Kasumi-1 (cell line): ENCODE data around the gene KMT2B.

Experiments
- DNase-seq, 2 experiments: peaks; one replicate each; lab custom pipeline; 2025; lab: John Stamatoyannopoulos, UW

KMT2B gene

DNA sequence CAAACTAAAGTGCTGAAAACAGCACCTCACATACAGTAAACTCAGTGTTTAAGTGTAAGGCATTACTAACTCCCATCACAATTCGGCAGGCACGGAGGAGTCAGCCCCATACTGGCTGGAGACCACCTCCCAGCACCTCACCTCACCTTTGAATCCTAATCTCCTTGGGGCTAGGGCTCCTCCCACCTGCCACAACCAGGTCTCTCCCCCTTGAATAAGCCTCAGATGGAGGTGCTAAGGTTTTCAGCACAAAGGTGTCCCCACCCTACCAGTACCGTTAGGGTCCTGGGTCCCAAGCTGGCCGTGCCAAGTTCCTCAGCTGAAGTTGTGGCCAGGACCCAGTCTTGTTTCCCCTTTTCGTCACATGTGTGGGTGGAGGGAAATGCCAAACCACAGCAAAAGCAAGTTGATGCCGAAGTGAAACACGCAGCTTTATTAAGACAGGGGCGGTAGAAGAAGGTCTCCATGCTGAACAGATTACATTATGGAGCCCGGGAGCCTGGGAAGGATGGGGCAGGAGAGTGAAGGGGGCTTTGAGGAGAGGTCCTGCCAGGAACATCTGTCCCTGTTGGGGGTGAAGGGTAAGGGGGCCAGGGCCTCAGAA is 24.4 kb downstream of the KMT2B start, which contains the start of gene IGFLR1:
TSS of gene IGFLR1 (minus strand) at position 332 of the 604 bp plus-strand sequence. CDS start 1,272 bp downstream, outside the sequence.
- peak; percentile 61 to 66 for DNase-seq

DNA sequence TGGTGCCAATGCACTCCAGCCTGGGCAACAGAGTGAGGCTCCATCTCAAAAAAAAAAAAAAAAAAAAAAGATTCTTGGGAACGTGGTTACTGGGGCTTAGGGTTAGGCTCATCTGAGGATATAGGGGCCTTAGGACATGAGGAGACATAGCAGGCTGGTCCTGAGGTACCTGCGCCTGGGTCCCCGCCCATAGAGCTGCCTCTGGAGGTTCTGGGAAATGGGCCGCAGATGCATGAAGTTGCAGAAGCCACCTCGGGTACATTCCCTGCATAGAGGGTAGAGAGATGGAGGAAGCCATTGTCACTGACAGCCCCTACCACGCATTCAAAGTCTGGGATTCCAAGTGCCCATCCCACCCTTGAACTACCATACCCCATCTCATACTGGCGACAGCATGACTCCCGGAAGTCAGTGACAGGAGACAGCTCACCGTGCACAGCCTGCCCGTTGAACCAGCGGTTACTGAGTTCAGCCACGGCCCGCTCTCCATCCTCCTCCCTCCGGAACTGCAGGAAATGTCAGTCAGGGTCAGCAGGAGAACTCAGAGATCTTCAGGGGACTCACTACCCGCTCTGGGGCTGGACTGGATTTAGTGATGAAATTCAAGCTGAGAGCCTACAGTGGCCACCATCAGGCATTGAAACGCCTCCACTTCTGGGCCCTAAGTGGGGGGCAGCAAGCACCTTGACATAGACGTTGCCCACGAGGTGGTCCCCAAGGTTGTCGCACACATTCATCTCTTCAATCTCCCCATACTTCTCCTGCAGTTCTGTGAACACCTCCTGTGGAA is 26.0 kb downstream of the KMT2B start:
- DNase-seq, result no peak

DNA sequence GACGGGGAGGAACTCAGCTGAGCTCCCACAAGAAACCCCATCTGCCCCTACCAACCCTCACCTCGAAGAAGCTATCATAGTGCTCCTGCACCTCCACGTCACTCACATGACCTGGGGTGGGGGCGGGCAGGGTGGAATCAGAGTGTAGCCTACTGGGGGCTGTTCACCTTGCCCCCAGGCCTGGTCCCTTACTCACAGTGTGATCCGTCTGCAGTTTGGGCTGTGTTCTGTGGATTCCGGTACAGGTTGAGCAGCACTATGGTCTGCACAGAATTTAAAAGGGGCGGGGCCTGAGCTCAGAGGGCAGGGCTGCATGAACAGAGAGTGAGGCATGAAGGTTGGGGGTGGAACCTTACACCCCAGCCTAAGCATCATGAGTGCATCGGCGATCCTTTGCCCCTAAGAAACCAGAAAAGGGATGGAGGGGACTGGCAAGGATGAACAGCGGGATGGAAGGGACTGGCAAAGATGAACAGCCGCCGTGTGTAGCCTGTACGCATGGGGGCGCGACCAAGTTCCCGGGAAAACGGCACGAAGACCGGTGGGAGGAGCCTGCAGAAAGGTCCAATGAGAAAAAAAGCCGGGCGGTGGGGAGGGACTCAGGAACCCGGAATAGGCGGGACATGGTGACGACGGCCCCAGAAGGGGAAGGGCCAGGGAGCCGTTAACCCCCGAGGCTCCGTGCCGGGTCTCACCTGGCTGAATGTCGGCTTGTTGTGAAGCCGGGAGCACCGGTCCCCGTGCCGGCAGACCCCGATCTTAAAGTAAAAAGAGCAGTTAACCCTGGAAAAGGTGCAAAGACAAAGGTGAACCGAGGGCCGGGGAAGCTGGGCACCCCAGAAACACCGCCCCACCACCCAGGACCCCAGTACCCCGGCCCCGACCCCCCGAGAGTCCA is 26.9 kb downstream of the KMT2B start:
- peak; percentile 96 for DNase-seq

DNA sequence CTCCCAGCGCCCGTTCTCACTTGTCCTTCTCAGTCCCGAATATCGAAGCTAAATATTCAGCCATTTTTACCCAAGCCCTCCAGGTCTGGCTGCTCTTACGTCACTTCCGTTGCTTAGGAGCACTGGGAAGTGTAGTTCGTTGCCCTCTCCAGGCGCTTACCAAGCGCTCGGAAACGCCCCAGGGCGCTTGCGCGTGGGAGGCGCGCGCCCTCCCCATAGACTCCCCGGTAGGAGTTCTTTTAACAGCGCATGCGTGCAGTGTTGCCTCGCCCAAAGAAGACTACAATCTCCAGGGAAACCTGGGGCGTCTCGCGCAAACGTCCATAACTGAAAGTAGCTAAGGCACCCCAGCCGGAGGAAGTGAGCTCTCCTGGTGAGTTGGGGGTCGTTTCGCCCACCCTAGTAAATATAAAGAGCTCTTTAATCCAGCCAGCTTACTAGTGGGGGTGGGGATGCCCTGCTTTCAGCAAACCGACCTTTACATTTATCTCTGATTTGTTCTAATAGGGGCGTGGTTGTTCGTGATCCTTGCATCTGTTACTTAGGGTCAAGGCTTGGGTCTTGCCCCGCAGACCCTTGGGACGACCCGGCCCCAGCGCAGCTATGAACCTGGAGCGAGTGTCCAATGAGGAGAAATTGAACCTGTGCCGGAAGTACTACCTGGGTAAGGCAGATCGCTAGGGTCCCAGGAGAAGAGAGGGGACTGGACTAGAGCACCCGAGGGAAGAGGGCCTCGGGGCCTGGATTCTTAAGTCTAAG is 27.7 kb downstream of the KMT2B start, which contains the start of the genes PSENEN and U2AF1L4:
TSS of gene PSENEN (plus strand) at position 324 of the 759 bp plus-strand sequence. CDS start at position 604, 280 bp downstream.
TSS of gene U2AF1L4 (minus strand) at position 91 of the 759 bp plus-strand sequence. CDS start at position 64, 27 bp downstream.
- DNase-seq, result peak; percentile 97 to 98

DNA sequence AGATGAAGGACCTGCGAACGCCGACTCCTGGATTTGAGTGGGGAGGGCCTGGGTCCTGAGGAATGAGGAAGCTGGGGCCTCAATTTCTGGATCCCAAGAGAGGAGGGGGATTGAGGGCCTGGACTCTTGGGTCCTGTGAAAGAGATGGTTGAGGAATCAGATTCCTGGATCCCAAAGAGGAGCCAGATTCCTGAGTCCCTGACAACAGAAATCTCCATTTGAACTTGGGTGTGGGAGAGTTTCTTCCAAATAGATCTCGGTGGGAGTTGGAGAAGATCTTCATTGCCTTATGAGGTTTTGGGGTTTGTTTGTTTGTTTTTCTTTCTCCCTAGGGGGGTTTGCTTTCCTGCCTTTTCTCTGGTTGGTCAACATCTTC is 28.3 kb downstream of the KMT2B start:
- no peak for DNase-seq

DNA sequence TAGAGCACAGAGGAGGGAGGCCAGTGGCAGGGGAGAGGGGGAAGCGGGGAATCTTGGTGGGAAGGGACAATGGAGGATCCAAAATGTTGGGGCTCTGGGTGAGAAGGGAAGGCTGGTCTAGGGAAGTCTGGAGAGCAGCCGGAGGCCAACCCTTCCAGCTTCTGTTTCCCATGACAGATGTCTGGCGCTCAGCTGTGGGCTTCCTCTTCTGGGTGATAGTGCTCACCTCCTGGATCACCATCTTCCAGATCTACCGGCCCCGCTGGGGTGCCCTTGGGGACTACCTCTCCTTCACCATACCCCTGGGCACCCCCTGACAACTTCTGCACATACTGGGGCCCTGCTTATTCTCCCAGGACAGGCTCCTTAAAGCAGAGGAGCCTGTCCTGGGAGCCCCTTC is 28.7 kb downstream of the KMT2B start:
- DNase-seq, result no peak

DNA sequence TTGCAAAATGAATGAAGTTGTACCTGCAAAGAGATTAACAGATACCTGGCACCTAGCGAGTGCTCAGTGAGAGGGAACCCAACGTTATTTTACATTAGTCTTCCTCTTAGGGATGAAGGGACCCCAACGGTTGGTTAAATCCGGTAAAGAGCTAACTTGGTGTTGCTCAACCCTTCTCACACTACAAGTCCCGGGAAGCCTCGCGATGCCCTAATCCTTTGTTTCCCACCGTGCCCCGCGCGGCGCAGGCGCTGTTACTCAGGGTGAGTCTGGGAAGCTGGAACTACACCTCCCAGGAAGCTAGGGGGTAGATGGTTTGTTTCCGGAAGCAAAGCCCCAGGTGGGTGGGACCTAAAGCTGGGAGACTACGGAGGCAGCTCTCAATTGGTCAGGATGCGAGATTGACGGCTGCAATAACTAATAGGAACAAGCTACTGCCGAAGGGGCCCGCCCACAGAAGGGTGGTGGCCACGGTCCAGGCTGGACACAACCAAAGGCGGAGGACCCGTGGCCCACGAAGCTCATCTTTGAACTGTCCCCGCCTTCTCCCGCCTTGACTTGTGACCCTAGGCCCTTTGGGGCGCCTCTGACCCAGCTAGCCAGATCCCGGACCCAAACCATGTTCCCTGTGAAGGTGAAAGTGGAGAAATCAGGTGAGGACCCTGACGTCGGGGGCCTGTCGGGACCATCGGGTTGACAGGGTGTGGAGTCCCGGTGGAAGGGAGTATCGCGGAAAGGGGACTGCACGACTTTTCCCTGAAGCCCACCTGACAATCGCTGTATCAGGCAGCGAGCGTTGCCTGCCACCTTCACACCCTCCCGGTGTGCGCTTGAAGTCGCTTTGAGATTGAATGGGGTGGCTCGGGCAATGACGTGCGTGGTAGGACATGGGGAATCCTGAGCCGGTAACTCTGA is 30.6 kb downstream of the KMT2B start, which contains the start of gene LIN37:
TSS of gene LIN37 (plus strand) at position 471 of the 915 bp plus-strand sequence. CDS start at position 620, 149 bp downstream.
- peak; percentile 99 for DNase-seq

DNA sequence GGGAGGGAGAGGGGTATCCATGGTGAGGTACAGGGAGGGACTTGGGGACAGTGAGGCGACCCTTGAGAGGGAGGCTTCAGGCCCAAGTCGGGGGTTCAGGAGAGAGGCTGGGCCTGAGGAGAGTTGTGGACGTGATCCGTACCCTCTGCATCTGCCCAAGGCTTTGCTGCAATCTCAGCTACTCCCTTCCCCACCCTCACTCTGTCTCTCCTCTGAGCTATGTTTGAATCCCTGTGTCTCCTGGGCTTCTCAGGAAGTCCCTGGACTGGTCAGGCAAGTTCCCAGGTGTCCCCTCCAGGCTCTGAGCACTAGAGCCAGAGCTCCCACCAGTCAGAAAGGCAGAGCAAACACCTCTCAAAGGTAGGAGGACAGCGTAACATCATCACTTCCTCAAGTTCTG is 32.4 kb downstream of the KMT2B start:
- no peak for DNase-seq

DNA sequence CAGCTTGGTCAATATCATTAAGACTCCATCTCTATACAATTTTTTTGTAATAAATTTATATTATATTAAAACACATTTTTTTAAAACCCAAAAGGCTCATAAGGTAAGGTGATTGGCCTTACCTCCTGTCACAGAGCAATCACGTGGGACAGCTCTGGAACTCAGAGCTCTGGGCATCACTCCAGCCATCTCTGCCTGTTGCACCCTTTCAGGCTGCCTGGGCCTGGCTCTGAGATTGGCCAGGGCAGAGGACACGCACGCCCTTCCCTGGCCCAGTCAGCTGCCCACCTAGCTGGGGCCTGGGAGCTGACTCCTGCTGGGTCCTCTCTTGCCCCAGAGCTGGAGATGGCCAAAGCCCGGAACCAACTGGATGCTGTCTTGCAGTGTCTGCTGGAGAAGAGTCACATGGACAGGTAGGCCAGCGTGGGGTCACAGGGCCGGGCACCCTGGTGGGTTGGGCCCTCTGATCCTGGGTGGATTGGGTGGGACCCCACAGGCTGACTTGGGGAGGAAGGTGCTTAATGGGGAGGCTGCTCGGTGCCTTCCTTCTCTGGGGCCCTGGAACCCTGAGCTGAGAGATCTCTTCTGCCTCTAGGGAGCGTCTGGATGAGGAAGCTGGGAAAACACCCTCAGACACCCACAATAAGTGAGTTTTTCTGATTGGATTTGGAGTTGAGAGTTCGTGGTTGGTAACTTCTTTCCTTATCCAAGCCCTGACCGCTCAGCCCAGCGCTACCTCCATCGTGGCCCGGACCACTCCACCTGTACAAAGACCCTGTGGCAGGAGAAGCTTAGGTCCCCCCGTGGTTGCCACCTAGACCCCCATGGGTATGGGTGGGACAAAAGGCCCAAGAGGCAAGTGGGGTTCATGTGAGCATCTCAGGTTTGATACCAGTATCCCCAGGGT is 34.3 kb downstream of the KMT2B start:
- DNase-seq, result no peak

DNA sequence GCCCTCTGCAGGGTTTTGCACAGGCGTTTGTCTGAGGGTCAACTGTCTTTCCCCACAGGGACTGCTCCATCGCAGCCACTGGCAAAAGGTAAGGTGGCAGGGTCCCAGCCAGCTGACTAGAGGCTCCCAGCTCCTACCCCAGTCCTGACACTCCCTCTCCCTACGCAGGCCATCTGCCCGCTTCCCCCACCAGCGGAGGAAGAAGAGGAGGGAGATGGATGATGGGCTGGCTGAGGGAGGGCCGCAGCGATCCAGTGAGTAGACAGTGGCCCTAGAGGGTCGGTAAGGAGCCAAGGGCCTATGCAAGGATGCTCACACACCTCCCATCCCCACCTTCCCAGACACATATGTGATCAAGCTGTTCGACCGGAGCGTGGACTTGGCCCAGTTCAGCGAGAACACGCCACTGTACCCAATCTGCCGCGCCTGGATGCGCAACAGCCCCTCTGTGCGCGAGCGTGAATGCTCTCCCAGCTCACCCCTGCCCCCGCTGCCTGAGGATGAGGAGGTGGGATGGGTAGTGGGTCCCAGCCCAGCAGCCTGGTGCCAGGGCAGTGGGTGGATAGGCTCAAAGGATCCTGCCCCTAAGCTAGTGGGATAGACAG is 35.0 kb downstream of the KMT2B start:
- DNase-seq, result no peak

DNA sequence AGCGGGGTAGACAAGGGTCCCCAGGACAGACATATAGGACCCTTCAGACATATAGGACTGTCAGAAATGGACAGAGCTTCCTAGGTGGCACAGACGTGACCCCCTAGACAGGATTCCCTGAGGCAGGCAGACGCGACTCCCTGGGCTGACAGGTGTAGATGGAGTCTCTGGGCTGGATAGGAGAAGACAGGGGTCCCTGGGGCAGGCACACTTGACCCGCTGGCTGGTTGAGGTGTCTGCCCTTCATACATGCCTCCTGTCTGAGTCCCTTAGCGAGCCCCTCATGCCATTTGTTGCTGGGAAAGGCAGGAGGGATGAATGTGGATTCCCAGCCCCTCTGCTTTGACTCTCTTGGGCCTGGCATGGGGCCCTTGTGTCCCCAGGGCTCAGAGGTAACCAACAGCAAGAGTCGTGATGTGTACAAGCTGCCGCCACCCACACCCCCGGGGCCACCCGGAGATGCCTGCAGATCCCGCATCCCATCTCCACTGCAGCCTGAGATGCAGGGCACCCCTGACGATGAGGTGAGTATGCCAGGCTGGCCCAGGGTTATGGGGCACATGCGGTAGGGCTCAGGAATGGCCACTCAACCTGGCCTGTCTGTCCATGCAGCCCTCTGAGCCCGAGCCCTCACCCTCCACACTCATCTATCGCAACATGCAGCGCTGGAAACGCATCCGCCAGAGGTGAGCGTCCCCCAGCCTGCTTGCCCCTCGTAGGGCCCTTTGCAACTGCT is 36.0 kb downstream of the KMT2B start:
- no peak for DNase-seq

DNA sequence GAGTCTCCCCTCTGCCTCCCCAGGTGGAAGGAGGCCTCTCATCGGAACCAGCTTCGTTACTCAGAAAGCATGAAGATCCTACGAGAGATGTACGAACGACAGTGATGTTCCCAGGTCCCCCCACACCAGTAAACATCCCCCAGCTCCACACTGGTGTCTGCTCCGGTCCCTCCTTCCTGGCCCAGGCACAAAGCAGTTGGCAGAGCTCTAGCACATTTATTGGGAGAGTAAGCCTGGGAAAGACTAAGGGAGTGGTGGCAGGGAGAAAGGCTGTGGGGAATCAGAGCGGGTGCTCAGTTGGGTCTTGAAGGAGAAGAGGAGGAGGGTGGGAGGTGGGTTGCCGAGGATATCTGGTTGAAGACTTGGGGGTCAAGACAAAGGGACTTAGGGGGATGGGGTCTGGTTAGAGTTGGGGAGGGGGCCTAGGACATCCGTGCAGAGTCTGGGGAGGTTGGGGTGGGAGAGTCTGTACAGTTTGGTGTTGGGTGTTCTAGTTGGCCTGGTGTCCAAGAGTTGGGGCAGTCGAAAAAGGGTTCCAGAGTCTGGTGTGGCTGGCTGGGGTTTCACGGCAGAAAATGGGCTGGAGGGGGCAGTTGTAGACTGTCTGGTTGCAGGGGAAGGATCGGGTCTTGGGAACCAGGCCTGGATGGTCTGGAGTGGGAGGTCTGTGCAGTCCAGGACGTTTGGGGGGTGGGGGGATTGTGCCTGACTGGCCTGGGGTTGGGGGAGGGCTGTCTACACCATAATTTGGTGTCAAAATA is 36.7 kb downstream of the KMT2B start:
- no peak for DNase-seq

DNA sequence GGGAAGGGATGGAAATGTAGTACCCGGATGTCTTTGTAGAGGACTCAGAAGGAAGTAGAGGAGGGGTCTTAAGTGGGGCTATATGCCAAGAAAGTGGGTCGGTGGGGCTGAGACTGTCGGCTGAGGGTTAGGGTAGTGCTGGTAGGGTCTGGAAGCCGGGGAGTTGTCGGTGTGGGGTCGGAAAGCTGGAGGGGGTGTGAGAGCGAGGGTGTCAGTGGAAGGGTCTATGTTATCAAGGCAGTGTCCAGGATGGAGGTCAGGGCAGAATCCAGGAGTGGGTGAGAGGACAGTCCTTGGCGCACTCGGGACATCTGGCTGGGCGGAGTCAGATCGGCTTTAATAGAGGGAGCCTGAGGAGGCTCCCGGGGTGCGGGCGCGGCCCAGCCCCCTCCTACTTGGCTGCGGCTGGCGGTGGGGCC is 37.3 kb downstream of the KMT2B start:
- DNase-seq, result no peak

DNA sequence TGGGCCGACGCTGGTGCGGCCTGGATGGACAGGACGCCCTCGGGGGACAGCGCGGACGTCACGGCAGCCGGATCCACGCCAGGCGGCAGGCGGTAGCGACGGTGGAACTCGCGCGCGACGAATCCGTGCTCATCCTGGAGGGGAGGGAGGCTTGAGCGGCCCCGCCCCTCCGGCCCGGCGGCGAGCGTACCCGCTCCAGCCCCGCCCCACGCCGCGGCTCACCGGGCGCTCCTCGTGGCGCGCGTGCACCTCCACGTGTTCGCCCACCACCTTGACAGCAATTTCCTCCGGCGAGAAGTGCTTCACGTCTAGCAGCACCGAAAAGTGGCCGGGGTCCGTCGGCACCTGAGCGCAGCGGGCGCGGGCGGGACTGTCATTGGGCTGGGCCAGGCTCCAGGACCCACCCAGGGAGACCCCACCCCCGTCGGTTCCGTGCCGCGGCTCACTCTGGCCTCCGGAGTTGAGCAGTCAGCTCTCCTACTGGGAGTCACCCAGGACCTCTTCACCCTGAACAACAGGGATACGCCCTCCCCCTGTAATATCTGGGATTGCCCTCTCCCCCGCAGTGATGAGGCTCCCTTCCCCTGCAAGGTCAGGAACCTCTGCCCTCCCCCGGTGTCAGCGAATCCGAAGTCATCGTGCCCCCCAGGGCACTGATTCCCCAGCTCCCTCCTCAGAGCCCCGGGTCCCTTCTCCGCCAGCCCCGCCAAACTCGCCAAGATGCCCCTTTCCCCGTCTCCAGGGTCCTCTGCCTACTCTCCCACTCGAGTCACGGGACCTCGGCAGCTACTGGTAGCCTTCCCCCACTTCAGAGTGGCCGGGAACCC is 38.0 kb downstream of the KMT2B start:
- no peak for DNase-seq

DNA sequence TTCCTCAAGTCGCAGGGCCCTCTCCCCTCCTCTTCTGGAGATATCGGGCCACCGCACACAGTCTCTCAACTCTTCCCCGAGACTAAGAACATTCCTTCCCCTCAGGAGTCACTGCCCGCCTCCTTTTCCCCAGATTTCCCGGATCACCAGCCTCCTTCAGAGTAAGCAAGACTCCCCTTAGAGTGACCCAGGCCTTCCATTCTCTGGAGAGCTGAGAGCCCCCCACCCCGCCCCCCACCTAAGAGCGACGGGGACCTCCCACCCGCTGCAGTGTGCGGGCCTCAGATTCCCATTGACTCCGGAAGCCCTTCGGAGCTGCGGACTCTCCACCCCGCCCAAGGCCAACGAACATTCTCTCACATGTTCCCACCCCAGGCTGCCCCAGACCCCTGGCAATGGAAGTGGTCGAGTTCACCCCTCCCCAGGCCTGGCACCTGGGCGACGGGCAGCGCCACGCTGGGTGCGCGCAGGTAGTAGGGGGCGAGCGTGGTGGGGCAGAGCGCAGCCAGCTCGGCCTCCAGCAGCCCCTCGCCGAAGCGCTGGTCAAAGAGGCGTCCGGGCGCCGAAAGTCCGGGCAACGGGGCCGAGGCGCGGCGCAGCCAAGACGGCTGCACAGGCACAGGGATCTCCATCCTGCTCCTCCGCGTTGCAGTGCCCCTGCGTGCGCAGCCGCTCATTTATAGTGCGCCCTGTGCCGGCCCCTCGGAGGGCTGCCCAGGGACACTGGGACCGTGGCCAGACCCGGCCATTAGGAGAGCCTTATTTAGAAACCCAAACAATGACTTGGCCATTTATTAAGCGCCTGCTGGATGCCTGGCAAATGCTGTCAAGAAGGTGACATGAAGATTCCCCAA is 38.8 kb downstream of the KMT2B start, which contains the start of gene HSPB6:
TSS of gene HSPB6 (minus strand) at position 653 of the 854 bp plus-strand sequence. CDS start at position 632, 21 bp downstream.
- no peak for DNase-seq
